ENCODE results near the gene MRPL45.
A peak's percentile ranks its signal among the peaks of the same experiment; 100 is the strongest.

MRPL45 gene

GRCh38 chr17:38349097-38349730 is 52.2 kb downstream of the MRPL45 start:
- peak; percentile 65 to 94 for DNase-seq

GRCh38 chr17:38350035-38350434 is 53.1 kb downstream of the MRPL45 start:
- DNase-seq: no peak

GRCh38 chr17:38351412-38352222 is 54.6 kb downstream of the MRPL45 start, which contains the start of gene SOCS7:
SOCS7 (plus strand) TSS chr17:38351844; CDS start chr17:38352053, 209 bp downstream.
- DNase-seq: peak; percentile 77 to 93

GRCh38 chr17:38352245-38353085 is 55.5 kb downstream of the MRPL45 start:
- DNase-seq: peak in 1 of 2 donors; percentile 28

- no peak for DNase-seq
These were observed 56.2 kb downstream of the MRPL45 start for GRCh38 chr17:38353086-38353604.

- no peak for DNase-seq
These were observed 56.7 kb downstream of the MRPL45 start for GRCh38 chr17:38353668-38354067.

- no peak for DNase-seq
These were observed 57.5 kb downstream of the MRPL45 start for GRCh38 chr17:38354466-38354865.

GRCh38 chr17:38355251-38355650 is 58.3 kb downstream of the MRPL45 start:
- no peak for DNase-seq

GRCh38 chr17:38357486-38358123 is 60.6 kb downstream of the MRPL45 start:
- no peak for DNase-seq

GRCh38 chr17:38358586-38359513 is 61.9 kb downstream of the MRPL45 start:
- no peak for DNase-seq

GRCh38 chr17:38361694-38362465 is 64.9 kb downstream of the MRPL45 start:
- no peak for DNase-seq

GRCh38 chr17:38363016-38363415 is 66.0 kb downstream of the MRPL45 start:
- DNase-seq: no peak

- DNase-seq: no peak
These were observed 67.8 kb downstream of the MRPL45 start for GRCh38 chr17:38364741-38365140.

GRCh38 chr17:38369124-38369886 is 72.3 kb downstream of the MRPL45 start:
- no peak for DNase-seq

All from inflammatory macrophage treated with lipopolysaccharide for 1 hour (primary cell).